ENCODE measurements around the gene KLF16. TPM values are rescaled to one million over a fixed set of nuclear protein-coding genes. Genes with fewer than 3 reads are reported as not detected.

The KLF16 gene
- polyA plus RNA-seq, 3 donors, result 0.51 to 23.3 (median 0.67) TPM

- H3K27ac Mint-ChIP-seq, result no peak overlapping the region
- peaks cover 0 to 1% (median 0%) of the 10 kb centered on the region in 3 donors for H3K27me3 Mint-ChIP-seq (ENCODE audit: low read depth in 3 of 3)
- WGBS (ENCODE audit: insufficient coverage), result 97% methylated on average over 26 of the region's 33 CpGs
- no peak overlapping the region for H3K4me3 Mint-ChIP-seq
- no peak overlapping the region for H2AFZ ChIP-seq (ENCODE audit: insufficient read depth, low read depth, low read length, poor library complexity, severe bottlenecking)
- peaks cover 2% of the 10 kb centered on the region for H3K4me1 Mint-ChIP-seq
- no peak overlapping the region for H3K4me3 ChIP-seq (replicated peaks in 1 of 3; ENCODE audit: low read depth in 2 of 3, low read length in 3 of 3)
- no peak for TF ChIP-seq CTCF (IDR thresholded peaks at IDR 0.05)
- H3K36me3 Mint-ChIP-seq, result peaks cover 53 to 79% of the 10 kb centered on the region in 2 donors
- H3K36me3 ChIP-seq (replicated peaks in 1 of 2; ENCODE audit: control insufficient read depth in 1 of 2, insufficient read depth in 2 of 2, low read length in 2 of 2), result peaks cover 83 to 85% of the 10 kb centered on the region in 2 donors
- H3K9ac ChIP-seq (ENCODE audit: insufficient read depth, low read length, poor library complexity, severe bottlenecking), result no peak overlapping the region
- no peak for DNase-seq
- no peaks in the 10 kb centered on the region for H3K79me2 ChIP-seq (ENCODE audit: insufficient read depth, low read length)
- no peak overlapping the region for H3K4me2 ChIP-seq (replicated peaks; ENCODE audit: extremely low read depth, low read length, poor library complexity, severe bottlenecking)
- H4K20me1 ChIP-seq (ENCODE audit: insufficient read depth, low read length), result peaks cover 57% of the 10 kb centered on the region
- no peaks in the 10 kb centered on the region for H3K27me3 ChIP-seq (ENCODE audit: control insufficient read depth in 2 of 2, insufficient read depth in 2 of 2, low read length in 2 of 2)
- H3K27ac ChIP-seq (ENCODE audit: low read depth in 1 of 2, low read length in 2 of 2), result no peak overlapping the region
- H3K9me3 ChIP-seq (replicated peaks in 1 of 2; ENCODE audit: control insufficient read depth in 1 of 2, insufficient read depth in 1 of 2, low read length in 2 of 2), result no peaks in the 10 kb centered on the region
- H3K9me3 Mint-ChIP-seq, result no peaks in the 10 kb centered on the region
- intact Hi-C loops (cut with micrococcal nuclease), result no loop called here
- peaks cover 1 to 3% of the 10 kb centered on the region in 2 donors for H3K4me1 ChIP-seq (ENCODE audit: control insufficient read depth in 1 of 2, insufficient read depth in 2 of 2, low read length in 2 of 2)
Observed at GRCh38 chr19:1818549-1819195, 44.7 kb downstream of the KLF16 start.

GRCh38 chr19:1817553-1818179, 45.7 kb downstream of the KLF16 start:
- H3K27ac Mint-ChIP-seq, result peak overlapping the region in 1 of 7 donors; percentile 18
- Histone ChIP-seq H3K9me3 (replicated peaks in 1 of 2; ENCODE audit: control insufficient read depth in 1 of 2, insufficient read depth in 1 of 2, low read length in 2 of 2) (no peaks in the 10 kb centered on the region), H3K79me2 (ENCODE audit: insufficient read depth, low read length) (no peaks in the 10 kb centered on the region), H4K20me1 (ENCODE audit: insufficient read depth, low read length) (peaks cover 49% of the 10 kb centered on the region), H3K9ac (ENCODE audit: insufficient read depth, low read length, poor library complexity, severe bottlenecking) (no peak overlapping the region), H2AFZ (ENCODE audit: insufficient read depth, low read depth, low read length, poor library complexity, severe bottlenecking) (no peak overlapping the region), H3K27ac (ENCODE audit: low read depth in 1 of 2, low read length in 2 of 2) (no peak overlapping the region), H3K36me3 (replicated peaks in 1 of 2; ENCODE audit: control insufficient read depth in 1 of 2, insufficient read depth in 2 of 2, low read length in 2 of 2) (peaks cover 74 to 75% of the 10 kb centered on the region in 2 donors), H3K4me2 (replicated peaks; ENCODE audit: extremely low read depth, low read length, poor library complexity, severe bottlenecking) (no peak overlapping the region), H3K4me1 (ENCODE audit: control insufficient read depth in 1 of 2, insufficient read depth in 2 of 2, low read length in 2 of 2) (peaks cover 11 to 13% of the 10 kb centered on the region in 2 donors), H3K4me3 (replicated peaks in 1 of 3; ENCODE audit: low read depth in 2 of 3, low read length in 3 of 3) (no peak overlapping the region), H3K27me3 (ENCODE audit: control insufficient read depth in 2 of 2, insufficient read depth in 2 of 2, low read length in 2 of 2) (no peaks in the 10 kb centered on the region)
- no peaks in the 10 kb centered on the region for H3K27me3 Mint-ChIP-seq (ENCODE audit: low read depth in 3 of 3)
- TF ChIP-seq CTCF (IDR thresholded peaks at IDR 0.05), result no peak
- intact Hi-C loops (cut with micrococcal nuclease), result no loop called here
- no peak overlapping the region for H3K4me3 Mint-ChIP-seq
- peaks cover 50 to 72% of the 10 kb centered on the region in 2 donors for H3K36me3 Mint-ChIP-seq
- WGBS (ENCODE audit: insufficient coverage), result 95% methylated on average over 24 of the region's 25 CpGs
- DNase-seq, result no peak
- no peaks in the 10 kb centered on the region for H3K9me3 Mint-ChIP-seq
- peaks cover 11% of the 10 kb centered on the region for H3K4me1 Mint-ChIP-seq
